Panc1 (cell line): ENCODE data around the gene SAMHD1. TPM values are rescaled to one million over a fixed set of nuclear protein-coding genes. Genes with fewer than 3 reads are reported as not detected.
"Not testable (repeated sequence)": the region's sequence is repeated elsewhere in the genome, so short reads cannot be mapped to it uniquely, and the experiment has no call there.

Experiments
- ATAC-seq: fragments of 200-7000 bp; cut with Tn5 transposase; 2 replicates; pipeline ENCODE4 v1.9.1; 2020; ENCODE audit warnings: mild to moderate bottlenecking, moderate library complexity
- BruUV-seq: library from RNA; stranded (reverse); fragments of 400-500 nt; replicated peaks from 2 replicates; lab custom pipeline; 2021; lab: Mats Ljungman, UMichigan
- CTCF ChIA-PET: fragments of 300-600 bp; sonication (Branson Sonifier 250); formaldehyde crosslinking; loops from one replicate; lab custom pipeline; 2022; ENCODE audit warnings: antibody characterized with exemption; lab: Charles Lee
- POLR2A ChIA-PET: fragments of 300-600 bp; sonication (Branson Sonifier 250); formaldehyde crosslinking; loops from one replicate; lab custom pipeline; 2022; ENCODE audit warnings: antibody characterized with exemption; lab: Charles Lee
- DNase-seq: peaks from one replicate; pipeline ENCODE4 v3.0.0-alpha.2; 2010; ENCODE audit warnings: low read depth, low spot score
- H3K27ac ChIP-seq: 2 replicates; pipeline ENCODE4 v1.5.1; 2011; ENCODE audit warnings: mild to moderate bottlenecking, low read length, inconsistent platforms
- H3K27me3 ChIP-seq: fragments of 200-500 bp; sonication (Bioruptor generic); 2 replicates; pipeline ENCODE4 v1.6.0; 2014; ENCODE audit warnings: low read length, inconsistent platforms; ENCODE audit not compliant: control insufficient read depth, insufficient read depth
- H3K36me3 ChIP-seq: fragments of 200-500 bp; sonication (Bioruptor generic); 2 replicates; pipeline ENCODE4 v1.5.1; 2014; ENCODE audit warnings: inconsistent platforms, mild to moderate bottlenecking, low read length, moderate library complexity; ENCODE audit not compliant: control insufficient read depth, insufficient read depth
- H3K4me1 ChIP-seq: 2 replicates; pipeline ENCODE4 v1.5.1; 2011; ENCODE audit warnings: inconsistent platforms, mild to moderate bottlenecking, low read length, moderate library complexity; ENCODE audit not compliant: control insufficient read depth, insufficient read depth
- H3K4me3 ChIP-seq, 2 experiments: 2 replicates each; pipeline ENCODE4 v1.5.1; 2011 to 2012; ENCODE audit warnings: low read depth in 2 of 2, low read length in 2 of 2, mild to moderate bottlenecking in 2 of 2, inconsistent platforms in 1 of 2, moderate library complexity in 1 of 2
- H3K9me3 ChIP-seq: fragments of 200-500 bp; sonication (Bioruptor generic); 2 replicates; pipeline ENCODE4 v1.5.1; 2014; ENCODE audit warnings: low read depth, mild to moderate bottlenecking, inconsistent platforms, low read length, moderate library complexity; ENCODE audit not compliant: control insufficient read depth, insufficient read depth
- CTCF ChIP-seq: fragments of 450-650 bp; IDR thresholded peaks from 2 replicates; pipeline ENCODE4 v1.5.1; 2017; ENCODE audit warnings: mild to moderate bottlenecking
- POLR2AphosphoS5 ChIP-seq: IDR thresholded peaks from 2 replicates; pipeline ENCODE4 v1.6.1; 2012; ENCODE audit warnings: mild to moderate bottlenecking, low read depth, low read length, moderate library complexity
- REST ChIP-seq, 2 experiments: IDR thresholded peaks; 2 replicates each; pipeline ENCODE4 v1.6.1; 2011 to 2012; ENCODE audit warnings: low read depth in 2 of 2, control low read depth in 1 of 2, low read length in 1 of 2, mild to moderate bottlenecking in 1 of 2, moderate library complexity in 1 of 2; ENCODE audit not compliant: insufficient read depth in 1 of 2
- SIN3A ChIP-seq: IDR thresholded peaks from 2 replicates; pipeline ENCODE4 v1.6.1; 2012; ENCODE audit warnings: low read depth, mild to moderate bottlenecking, low read length, moderate library complexity, borderline replicate concordance; ENCODE audit not compliant: insufficient read depth
- TCF7L2 ChIP-seq: IDR thresholded peaks from 2 replicates; pipeline ENCODE4 v1.6.1; 2011; ENCODE audit warnings: mild to moderate bottlenecking, low read depth, low read length, inconsistent platforms
- in situ Hi-C: cut with HindIII; loops from 2 replicates; pipeline ENCODE4 v1.10.0; 2016; ENCODE audit warnings: low sequenced_read_pairs, low pct_unique_long_range_greater_than_20kb
- intact Hi-C: fragments of 100-400 bp; cut with micrococcal nuclease; formaldehyde crosslinking; loops from one replicate; pipeline ENCODE4 v1.10.0; 2022; ENCODE audit not compliant: unreplicated experiment
- total RNA-seq: library from RNA; stranded (reverse); gene quantifications from one replicate; pipeline ENCODE4 v1.2.1, GENCODE V29; 2021; ENCODE audit not compliant: unreplicated experiment

Gene SAMHD1
- total RNA-seq, 1 experiment from 2014 or later, result 16.8 TPM

GRCh38 chr20:36998652-36999051, 47.1 kb upstream of the SAMHD1 start:
- no peak overlapping the region for H3K4me3 ChIP-seq
- no peaks in the 10 kb centered on the region for H3K27me3 ChIP-seq
- ChIA-PET CTCF (no interaction called here), POLR2A (interaction anchor here (0.6 kb wide), 1 partner anchor 426 kb away, joined by 3 read pairs; no protein-coding TSS in a partner anchor)
- DNase-seq (no peak), ATAC-seq (no peak)
- no peaks in the 10 kb centered on the region for H3K9me3 ChIP-seq
- no TSS peak for BruUV-seq
- H3K36me3 ChIP-seq, result no peaks in the 10 kb centered on the region; the same call in 1 of the 2 replicates
- TF ChIP-seq SIN3A (no peak), REST (IDR thresholded peaks at IDR 0.05; ENCODE audit: insufficient read depth in 1 of 2, low read depth in 2 of 2, low read length in 1 of 2) (no peak), CTCF (no peak), POLR2AphosphoS5 (no peak), TCF7L2 (no peak)
- H3K4me1 ChIP-seq, result no peaks in the 10 kb centered on the region
- no peak overlapping the region for H3K27ac ChIP-seq
- intact Hi-C loops, result no loop called here
- in situ Hi-C loops, result no loop called here

GRCh38 chr20:36997121-36997520, 45.6 kb upstream of the SAMHD1 start:
- TF ChIP-seq POLR2AphosphoS5 (no peak), REST (IDR thresholded peaks at IDR 0.05; ENCODE audit: insufficient read depth in 1 of 2, low read depth in 2 of 2, low read length in 1 of 2) (no peak), TCF7L2 (no peak), SIN3A (no peak), CTCF (no peak)
- ChIA-PET CTCF (no interaction called here), POLR2A (no interaction called here)
- no peak overlapping the region for H3K4me3 ChIP-seq
- H3K9me3 ChIP-seq, result no peaks in the 10 kb centered on the region
- no peak overlapping the region for H3K27ac ChIP-seq
- BruUV-seq, result no TSS peak
- no peaks in the 10 kb centered on the region for H3K27me3 ChIP-seq
- intact Hi-C loops, result no loop called here
- no peaks in the 10 kb centered on the region for H3K4me1 ChIP-seq
- DNase-seq (no peak), ATAC-seq (no peak)
- no peaks in the 10 kb centered on the region; the same call in 1 of the 2 replicates for H3K36me3 ChIP-seq
- in situ Hi-C loops, result no loop called here

GRCh38 chr20:36994221-36994620, 42.7 kb upstream of the SAMHD1 start:
- H3K9me3 ChIP-seq, DNase-seq, CTCF ChIA-PET, H3K36me3 ChIP-seq, BruUV-seq, intact Hi-C loops, H3K4me1 ChIP-seq, H3K27me3 ChIP-seq, POLR2A ChIA-PET, H3K27ac ChIP-seq, ATAC-seq, in situ Hi-C loops, H3K4me3 ChIP-seq: not testable (repeated sequence)
